Muscle of leg (tissue), 11 donors: ENCODE measurements around the gene JPH3. TPM values are rescaled to one million over a fixed set of nuclear protein-coding genes. Genes with fewer than 3 reads are reported as not detected.

ENCODE experiments used
- DNase-seq: peaks from one replicate; pipeline ENCODE4 v3.0.0; 2013
- H3K27ac ChIP-seq: one replicate; pipeline ENCODE4 v1.5.1; 2013; ENCODE audit warnings: mild to moderate bottlenecking, low read length, control low read depth
- H3K27me3 ChIP-seq: one replicate; pipeline ENCODE4 v1.6.1; 2013; ENCODE audit warnings: low read length; ENCODE audit not compliant: control insufficient read depth, insufficient read depth
- H3K36me3 ChIP-seq: one replicate; pipeline ENCODE4 v1.6.1; 2013; ENCODE audit warnings: low read length; ENCODE audit not compliant: control insufficient read depth, insufficient read depth
- H3K4me1 ChIP-seq: one replicate; pipeline ENCODE4 v1.6.1; 2013; ENCODE audit warnings: low read length; ENCODE audit not compliant: control insufficient read depth, insufficient read depth
- H3K4me3 ChIP-seq: one replicate; pipeline ENCODE4 v1.5.1; 2013; ENCODE audit warnings: low read length, control low read depth
- H3K9me3 ChIP-seq: replicated peaks from 2 replicates; pipeline ENCODE4 v1.6.1; 2013; ENCODE audit warnings: low read depth, low read length; ENCODE audit not compliant: control insufficient read depth
- WGBS: methylation state at CpG from one replicate; pipeline ENCODE4 v1.1.5; 2013; ENCODE audit warnings: missing lambda C conversion rate; ENCODE audit not compliant: insufficient coverage; 5-methylcytosine and 5-hydroxymethylcytosine counted together
- polyA plus RNA-seq, 8 donors: library from polyadenylated mRNA; unstranded; fragments of 120-200 nt; gene quantifications; one replicate each; pipeline versions ENCODE4 v1.2.1 to v1.2.3, GENCODE V29; 2013; ENCODE audit warnings: inconsistent platforms in 1 of 8, low replicate concordance in 1 of 8; ENCODE audit not compliant: insufficient read length in 8 of 8, insufficient read depth in 1 of 8
- total RNA-seq: library from RNA; stranded (reverse); fragments of 120-200 nt; gene quantifications from one replicate; pipeline ENCODE4 v1.2.4, GENCODE V29; 2013

The JPH3 gene
- total and polyA plus RNA-seq, 9 donors, result 0.15 to 1.4 (median 0.33) TPM

GRCh38 chr16:87597324-87597830 is 4.9 kb upstream of the JPH3 start:
- DNase-seq, result no peak
- Histone ChIP-seq H3K27ac (no peak overlapping the region), H3K27me3 (peaks cover 41% of the 10 kb centered on the region), H3K36me3 (no peaks in the 10 kb centered on the region), H3K9me3 (no peaks in the 10 kb centered on the region), H3K4me3 (no peak overlapping the region), H3K4me1 (no peaks in the 10 kb centered on the region)
- WGBS, result 95% methylated on average over 6 of the region's 6 CpGs

- Histone ChIP-seq H3K4me1 (no peaks in the 10 kb centered on the region), H3K27me3 (peaks cover 47% of the 10 kb centered on the region), H3K4me3 (no peak overlapping the region), H3K36me3 (no peaks in the 10 kb centered on the region), H3K9me3 (no peaks in the 10 kb centered on the region), H3K27ac (no peak overlapping the region)
- DNase-seq, result no peak
- WGBS, result 73% methylated on average over 2 of the region's 5 CpGs
These were observed 3.9 kb upstream of the JPH3 start for GRCh38 chr16:87598431-87598830.

- H3K36me3 ChIP-seq, result no peaks in the 10 kb centered on the region
- 69% methylated on average over 3 of the region's 6 CpGs for WGBS
- DNase-seq, result no peak
- no peaks in the 10 kb centered on the region for H3K4me1 ChIP-seq
- H3K9me3 ChIP-seq, result no peaks in the 10 kb centered on the region
- H3K4me3 ChIP-seq, result no peak overlapping the region
- no peak overlapping the region for H3K27ac ChIP-seq
- peaks cover 60% of the 10 kb centered on the region for H3K27me3 ChIP-seq
These were observed 2.1 kb upstream of the JPH3 start for GRCh38 chr16:87600246-87600645.

- H3K4me1 ChIP-seq, result no peaks in the 10 kb centered on the region
- H3K27ac ChIP-seq, result no peak overlapping the region
- no peaks in the 10 kb centered on the region for H3K9me3 ChIP-seq
- peaks cover 73% of the 10 kb centered on the region for H3K27me3 ChIP-seq
- no peak overlapping the region for H3K4me3 ChIP-seq
- 3% methylated on average over 23 of the region's 32 CpGs for WGBS
- DNase-seq, result no peak
- no peaks in the 10 kb centered on the region for H3K36me3 ChIP-seq
These were observed 817 bp upstream of the JPH3 start for GRCh38 chr16:87601401-87601981.

- Histone ChIP-seq H3K27me3 (peaks cover 80% of the 10 kb centered on the region), H3K4me1 (no peaks in the 10 kb centered on the region), H3K9me3 (no peaks in the 10 kb centered on the region), H3K4me3 (no peak overlapping the region), H3K36me3 (no peaks in the 10 kb centered on the region), H3K27ac (no peak overlapping the region)
- no peak for DNase-seq
- WGBS, result 2% methylated on average over 86 of the region's 97 CpGs
These were observed 744 bp downstream of the JPH3 start for GRCh38 chr16:87602821-87603683.

GRCh38 chr16:87603684-87604633 is 1.7 kb downstream of the JPH3 start:
- Histone ChIP-seq H3K4me3 (no peak overlapping the region), H3K4me1 (no peaks in the 10 kb centered on the region), H3K27ac (no peak overlapping the region), H3K36me3 (no peaks in the 10 kb centered on the region), H3K27me3 (peaks cover 75% of the 10 kb centered on the region), H3K9me3 (no peaks in the 10 kb centered on the region)
- WGBS, result 10% methylated on average over 38 of the region's 44 CpGs
- no peak for DNase-seq

GRCh38 chr16:87604634-87605111 is 2.4 kb downstream of the JPH3 start:
- Histone ChIP-seq H3K36me3 (no peaks in the 10 kb centered on the region), H3K27me3 (peaks cover 68% of the 10 kb centered on the region), H3K4me1 (no peaks in the 10 kb centered on the region), H3K9me3 (no peaks in the 10 kb centered on the region), H3K27ac (no peak overlapping the region), H3K4me3 (no peak overlapping the region)
- 76% methylated on average over 13 of the region's 22 CpGs for WGBS
- no peak for DNase-seq

- Histone ChIP-seq H3K27me3 (peaks cover 44% of the 10 kb centered on the region), H3K9me3 (no peaks in the 10 kb centered on the region), H3K4me3 (no peak overlapping the region), H3K36me3 (no peaks in the 10 kb centered on the region), H3K27ac (no peak overlapping the region), H3K4me1 (no peaks in the 10 kb centered on the region)
- 92% methylated on average over 15 of the region's 19 CpGs for WGBS
- no peak for DNase-seq
These were observed 4.9 kb downstream of the JPH3 start for GRCh38 chr16:87607223-87607622.

GRCh38 chr16:87607871-87608270 is 5.6 kb downstream of the JPH3 start:
- WGBS, result 86% methylated on average over 9 of the region's 13 CpGs
- peaks cover 43% of the 10 kb centered on the region for H3K27me3 ChIP-seq
- no peak for DNase-seq

More at GRCh38 chr16:87607871-87608270, 5.6 kb downstream of the JPH3 start:
- H3K27ac ChIP-seq, result no peak overlapping the region
- H3K4me3 ChIP-seq, result no peak overlapping the region
- no peaks in the 10 kb centered on the region for H3K36me3 ChIP-seq
- H3K4me1 ChIP-seq, result no peaks in the 10 kb centered on the region
- H3K9me3 ChIP-seq, result no peaks in the 10 kb centered on the region
